Spleen (tissue), 11 donors: ENCODE data around the gene SUN3. TPM values are rescaled to one million over a fixed set of nuclear protein-coding genes. Genes with fewer than 3 reads are reported as not detected.
A peak's percentile ranks its signal among the peaks of the same experiment; 100 is the strongest.

Source experiments
- DNase-seq: peaks from one replicate; pipeline ENCODE4 v3.0.0-alpha.2; 2020
- H3K27ac ChIP-seq, 8 donors: fragments of 200-600 bp; sonication (generic) in 7 of 8; 1 replicate in 4 of 8; 2 replicates in 4 of 8; pipeline versions ENCODE4 v1.5.0 to v1.8.0; 2016 to 2021; ENCODE audit warnings: inconsistent platforms in 4 of 8, mild to moderate bottlenecking in 4 of 8, moderate library complexity in 1 of 8
- H3K27me3 ChIP-seq, 7 donors: fragments of 200-600 bp; sonication (generic) in 6 of 7; replicated peaks in 1 of 7; 1 replicate in 4 of 7; 2 replicates in 3 of 7; pipeline versions ENCODE4 v1.5.0 to v1.8.0; 2016 to 2021; ENCODE audit warnings: inconsistent platforms in 3 of 7, mild to moderate bottlenecking in 1 of 7
- H3K36me3 ChIP-seq, 6 donors: fragments of 200-600 bp; sonication (generic) in 5 of 6; 1 replicate in 4 of 6; 2 replicates in 2 of 6; pipeline versions ENCODE4 v1.5.0 to v1.8.0; 2016 to 2021; ENCODE audit warnings: inconsistent platforms in 2 of 6
- H3K4me1 ChIP-seq, 6 donors: fragments of 200-600 bp; sonication (generic) in 5 of 6; 1 replicate in 3 of 6; 2 replicates in 3 of 6; pipeline versions ENCODE4 v1.5.0 to v1.8.0; 2016 to 2021; ENCODE audit warnings: inconsistent platforms in 3 of 6
- H3K4me3 ChIP-seq, 8 donors: fragments of 200-600 bp; sonication (generic) in 7 of 8; 1 replicate in 4 of 8; 2 replicates in 4 of 8; pipeline versions ENCODE4 v1.5.0 to v1.8.0; 2016 to 2021; ENCODE audit warnings: inconsistent platforms in 4 of 8, mild to moderate bottlenecking in 4 of 8, moderate library complexity in 2 of 8
- H3K9me3 ChIP-seq, 8 donors: fragments of 200-600 bp; sonication (generic) in 7 of 8; 1 replicate in 4 of 8; 2 replicates in 4 of 8; pipeline versions ENCODE4 v1.5.0 to v1.8.0; 2016 to 2021; ENCODE audit warnings: inconsistent platforms in 4 of 8
- POLR2A ChIP-seq, 3 donors: fragments of 450-650 bp; IDR thresholded peaks; one replicate each; pipeline ENCODE4 v1.5.1; 2017; ENCODE audit warnings: antibody characterized with exemption in 3 of 3, mild to moderate bottlenecking in 1 of 3
- POLR2AphosphoS5 ChIP-seq, 3 donors: sonication (generic); formaldehyde crosslinking; IDR thresholded peaks; one replicate each; pipeline ENCODE4 v1.5.1; 2017; ENCODE audit warnings: antibody characterized with exemption in 3 of 3
- WGBS, 5 donors: extraction: QIAGEN DNeasy Blood & Tissue Kit in 3 of 5; methylation state at CpG; one replicate each; pipeline versions ENCODE4 v1.1.5 to v1.1.7; 2013 to 2018; 5-methylcytosine and 5-hydroxymethylcytosine counted together
- intact Hi-C: fragments of 100-400 bp; cut with DNase I; formaldehyde crosslinking; loops from one replicate; pipeline ENCODE4 v1.15.0; 2023; ENCODE audit warnings: low total_unique reads
- polyA plus RNA-seq, 3 donors: library from polyadenylated mRNA; stranded (reverse); fragments of 200-250 nt; gene quantifications; one replicate each; pipeline ENCODE4 v1.2.1, GENCODE V29; 2013
- total RNA-seq, 7 donors: library from RNA; depleted of rRNA in 3 of 7; stranded (reverse); fragments of >200 nt in 3 of 7; fragmentation: NEBNext Ultra II Directional in 4 of 7; extraction: Animal tissue kit (Norgen Biotek cat#: 25700) in 4 of 7; gene quantifications; one replicate each; pipeline versions ENCODE4 v1.1.0 to v1.2.1, GENCODE V29; 2016 to 2021
- TF ChIP-seq, protein P1 (sequence below), 11 experiments: fragments of 200-600 bp in 7 of 11; fragments of 450-650 bp in 4 of 11; sonication (generic) in 4 of 11; IDR thresholded peaks in 8 of 11; conservative IDR thresholded peaks in 3 of 11; 1 replicate in 7 of 11; 2 replicates in 4 of 11; pipeline versions ENCODE4 v1.4.0 to v1.8.0; 2016 to 2021; ENCODE audit warnings: antibody characterized with exemption in 11 of 11, inconsistent platforms in 4 of 11, mild to moderate bottlenecking in 1 of 11
- donor health status: healthy with polysubstance abuse.
- donor health status: DM: no; HTN: no; CAD: no; lungs with moderate emphysema.
- donor health status: DM: no; HTN: no; CAD: no.
- donor health status: Bipolar disorder and iron deficiency.
- donor health status: healthy.
- donor health status: DM: no; HTN: no; CAD: no.
- donor health status: DM: yes; HTN: yes; CAD: no.

Gene SUN3
- total and polyA plus RNA-seq, 10 donors = not detected

DNA sequence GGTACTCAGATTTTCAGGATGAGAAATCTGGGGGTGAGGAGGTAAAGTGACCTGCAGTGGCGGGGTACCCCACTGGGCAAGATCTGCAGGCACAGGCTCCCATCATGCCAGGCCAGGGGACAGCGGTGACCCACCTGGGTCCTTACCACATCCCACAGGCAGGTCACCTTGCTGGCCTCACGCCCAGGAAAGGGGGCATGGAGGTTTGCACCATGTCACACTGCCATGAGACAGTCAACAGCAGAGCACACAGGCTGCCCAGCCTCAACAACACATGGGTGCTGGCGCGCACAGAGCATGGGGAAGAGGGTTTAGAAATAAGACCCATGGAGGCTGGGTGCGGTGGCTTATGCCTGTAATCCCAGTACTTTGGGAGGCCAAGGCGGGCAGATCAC is 81.6 kb downstream of the SUN3 start:
- intact Hi-C loops = loop anchor here (5.0 kb wide), 1 partner anchor 165 kb away; no protein-coding TSS in a partner anchor
- WGBS, 5 donors = 87 to 96% (median 93%) methylated on average over 6 to 7 of the region's 7 CpGs
- Histone ChIP-seq H3K27ac (no peak overlapping the region), H3K36me3 (no peaks in the 10 kb centered on the region), H3K27me3 (no peaks in the 10 kb centered on the region), H3K9me3 (no peaks in the 10 kb centered on the region), H3K4me3 (no peak overlapping the region), H3K4me1 (peaks cover 0 to 39% (median 14%) of the 10 kb centered on the region in 6 donors)
- no peak for TF ChIP-seq POLR2AphosphoS5 (IDR thresholded peaks at IDR 0.05)
- no peak for TF ChIP-seq POLR2A (IDR thresholded peaks at IDR 0.05)
- TF ChIP-seq, protein P1, sequence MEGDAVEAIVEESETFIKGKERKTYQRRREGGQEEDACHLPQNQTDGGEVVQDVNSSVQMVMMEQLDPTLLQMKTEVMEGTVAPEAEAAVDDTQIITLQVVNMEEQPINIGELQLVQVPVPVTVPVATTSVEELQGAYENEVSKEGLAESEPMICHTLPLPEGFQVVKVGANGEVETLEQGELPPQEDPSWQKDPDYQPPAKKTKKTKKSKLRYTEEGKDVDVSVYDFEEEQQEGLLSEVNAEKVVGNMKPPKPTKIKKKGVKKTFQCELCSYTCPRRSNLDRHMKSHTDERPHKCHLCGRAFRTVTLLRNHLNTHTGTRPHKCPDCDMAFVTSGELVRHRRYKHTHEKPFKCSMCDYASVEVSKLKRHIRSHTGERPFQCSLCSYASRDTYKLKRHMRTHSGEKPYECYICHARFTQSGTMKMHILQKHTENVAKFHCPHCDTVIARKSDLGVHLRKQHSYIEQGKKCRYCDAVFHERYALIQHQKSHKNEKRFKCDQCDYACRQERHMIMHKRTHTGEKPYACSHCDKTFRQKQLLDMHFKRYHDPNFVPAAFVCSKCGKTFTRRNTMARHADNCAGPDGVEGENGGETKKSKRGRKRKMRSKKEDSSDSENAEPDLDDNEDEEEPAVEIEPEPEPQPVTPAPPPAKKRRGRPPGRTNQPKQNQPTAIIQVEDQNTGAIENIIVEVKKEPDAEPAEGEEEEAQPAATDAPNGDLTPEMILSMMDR (IDR thresholded peaks at IDR 0.05 in 8 of 11, conservative IDR thresholded peaks at IDR 0.05 in 3 of 11) = no peak
- DNase-seq = no peak

DNA sequence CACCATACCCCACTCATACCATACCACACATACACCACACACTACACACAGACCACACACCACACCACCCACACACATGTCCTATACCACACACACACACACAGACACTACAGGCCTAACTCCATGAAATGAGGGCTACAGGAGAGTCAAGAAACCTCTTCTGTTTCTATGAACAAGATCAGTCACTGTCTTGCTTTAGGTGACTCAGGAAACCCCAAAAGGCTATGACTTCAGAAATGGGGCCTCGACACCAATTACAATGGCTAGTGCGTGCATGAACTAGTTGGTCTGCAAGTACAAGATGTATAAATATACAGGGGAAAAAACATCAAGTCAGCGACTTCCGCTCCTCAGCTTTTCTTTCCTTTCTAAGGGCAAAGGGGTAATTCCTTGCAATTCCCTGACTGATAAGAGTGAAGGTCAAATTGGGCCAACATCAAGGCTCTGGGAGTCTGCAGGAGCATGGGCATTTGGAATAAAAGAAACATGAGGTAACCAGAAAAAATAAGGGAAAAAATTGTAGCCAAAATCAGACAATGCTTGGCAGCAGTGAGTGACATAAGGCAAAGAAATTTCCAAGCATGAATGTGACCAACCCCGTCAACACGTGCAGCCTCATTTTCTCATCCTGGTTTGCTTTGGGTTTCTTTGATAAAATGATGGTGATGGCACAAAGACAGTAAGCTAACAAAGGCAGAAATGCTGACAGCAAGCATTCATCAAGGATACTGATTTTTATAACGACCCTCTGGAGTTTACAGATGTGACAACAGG is 82.1 kb downstream of the SUN3 start:
- intact Hi-C loops = loop anchor here (5.0 kb wide), 1 partner anchor 166 kb away; no protein-coding TSS in a partner anchor
- Histone ChIP-seq H3K9me3 (no peaks in the 10 kb centered on the region), H3K4me1 (peaks cover 0 to 45% (median 17%) of the 10 kb centered on the region in 6 donors), H3K27me3 (no peaks in the 10 kb centered on the region), H3K4me3 (no peak overlapping the region), H3K36me3 (no peaks in the 10 kb centered on the region), H3K27ac (peak overlapping the region in 1 of 8 donors; percentile 11)
- DNase-seq = no peak
- WGBS, 5 donors = 75 to 82% (median 81%) methylated on average over 7 of the region's 7 CpGs
- no peak for TF ChIP-seq POLR2AphosphoS5 (IDR thresholded peaks at IDR 0.05)
- TF ChIP-seq, protein P1 (IDR thresholded peaks at IDR 0.05 in 8 of 11, conservative IDR thresholded peaks at IDR 0.05 in 3 of 11) = no peak
- TF ChIP-seq POLR2A (IDR thresholded peaks at IDR 0.05) = no peak

- Histone ChIP-seq H3K27ac (no peak overlapping the region), H3K27me3 (no peaks in the 10 kb centered on the region), H3K9me3 (no peaks in the 10 kb centered on the region), H3K36me3 (no peaks in the 10 kb centered on the region), H3K4me3 (no peak overlapping the region), H3K4me1 (peaks cover 4 to 57% (median 24%) of the 10 kb centered on the region in 6 donors)
- intact Hi-C loops = loop anchor here (5.0 kb wide), 1 partner anchor 167 kb away; no protein-coding TSS in a partner anchor
- 40 to 57% (median 51%) methylated on average over 8 of the region's 8 CpGs for WGBS, 5 donors
- TF ChIP-seq POLR2AphosphoS5 (IDR thresholded peaks at IDR 0.05) = no peak
- no peak for TF ChIP-seq POLR2A (IDR thresholded peaks at IDR 0.05)
- TF ChIP-seq, protein P1 (IDR thresholded peaks at IDR 0.05 in 8 of 11, conservative IDR thresholded peaks at IDR 0.05 in 3 of 11) = peak; percentile 56 to 90 (median 82)
- peak; percentile 89 for DNase-seq
Measured at GRCh38 chr7:47945261-47946015, 83.5 kb downstream of the SUN3 start.
